ENCODE data around the gene PROSER3.
"Not testable (repeated sequence)": the region's sequence is repeated elsewhere in the genome, so short reads cannot be mapped to it uniquely, and the experiment has no call there.

Gene PROSER3

DNA sequence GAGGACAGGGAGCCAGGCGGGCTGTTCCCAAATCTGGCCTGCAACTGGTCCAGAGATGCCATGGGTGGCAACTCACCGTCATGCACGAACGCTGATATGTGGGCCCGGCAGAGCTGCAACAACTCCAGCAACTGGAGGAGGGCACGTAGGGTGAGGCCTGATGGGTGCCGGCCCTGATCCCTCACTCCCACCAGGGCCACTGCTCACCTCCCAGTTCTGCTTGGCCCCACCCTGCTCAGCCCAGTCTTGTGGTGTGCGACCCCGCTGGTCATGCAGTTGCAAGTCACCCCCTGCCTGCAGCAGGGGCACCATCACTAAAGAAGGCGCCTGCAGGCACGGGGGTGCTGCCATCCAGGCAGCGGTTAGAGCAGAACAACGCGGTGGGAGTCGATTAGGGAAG is 34.3 kb downstream of the PROSER3 start:
- DNase-seq (ENCODE audit: low read depth): no peak

DNA sequence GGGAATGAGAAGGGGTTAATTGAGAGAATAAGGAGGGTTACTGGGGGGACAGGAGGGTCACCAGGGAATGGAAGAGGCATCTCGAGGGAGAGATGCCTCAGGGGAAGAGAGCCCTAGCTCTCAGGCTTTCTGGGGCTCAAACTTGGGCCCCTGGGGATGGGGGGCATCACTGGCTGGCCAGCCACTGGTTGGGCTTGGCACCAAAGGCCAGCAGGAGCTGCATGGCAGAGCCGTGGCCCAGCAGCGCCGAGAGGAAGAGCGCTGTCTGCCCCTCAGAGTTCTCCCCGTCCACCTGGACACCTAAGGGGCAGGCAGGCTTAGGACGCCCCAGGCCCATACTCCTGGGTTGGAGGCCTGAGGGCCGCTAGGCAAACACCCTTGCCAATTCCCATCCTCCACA is 34.9 kb downstream of the PROSER3 start:
- no peak for DNase-seq (ENCODE audit: low read depth)

DNA sequence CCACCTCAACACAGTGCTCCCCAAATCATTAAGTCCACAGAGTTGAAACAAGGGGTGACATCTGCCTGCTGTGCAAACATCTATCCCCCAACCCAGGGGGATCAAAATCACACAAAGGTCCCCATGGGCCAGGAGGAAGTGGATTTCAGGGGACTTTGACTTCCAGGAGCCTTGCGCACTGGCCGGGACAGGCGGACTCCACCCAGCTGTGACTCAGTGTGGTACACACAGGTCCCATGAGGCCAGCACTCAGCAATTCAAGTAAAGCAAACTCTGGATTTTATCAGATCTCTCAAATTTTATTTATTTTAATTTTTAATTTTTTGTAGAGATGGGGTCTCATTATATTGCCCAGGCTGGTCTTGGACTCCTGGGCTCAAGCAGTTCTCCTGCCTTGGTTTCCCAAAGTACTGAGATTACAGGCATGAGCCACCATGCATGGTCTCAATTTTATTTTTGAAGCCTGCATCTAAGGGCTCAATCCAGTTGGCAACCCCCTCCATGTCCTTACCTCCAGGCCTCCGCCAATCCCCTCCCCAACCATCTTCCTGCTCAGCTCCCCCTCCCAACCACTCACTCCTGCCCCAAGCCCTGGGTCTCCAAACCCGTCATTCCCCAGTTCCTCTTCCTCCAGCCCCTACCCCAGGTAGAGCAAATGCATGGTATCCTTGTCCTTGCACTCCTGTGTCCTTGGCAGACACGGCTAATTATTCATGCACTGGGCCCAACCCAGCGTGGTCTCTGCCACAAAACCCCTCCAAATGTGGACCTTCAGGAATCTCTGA is 35.6 kb downstream of the PROSER3 start:
- DNase-seq (ENCODE audit: low read depth): no peak

- not testable (repeated sequence) for DNase-seq (ENCODE audit: low read depth)
These were observed 37.6 kb downstream of the PROSER3 start for GRCh38 chr19:35795564-35795963.

DNA sequence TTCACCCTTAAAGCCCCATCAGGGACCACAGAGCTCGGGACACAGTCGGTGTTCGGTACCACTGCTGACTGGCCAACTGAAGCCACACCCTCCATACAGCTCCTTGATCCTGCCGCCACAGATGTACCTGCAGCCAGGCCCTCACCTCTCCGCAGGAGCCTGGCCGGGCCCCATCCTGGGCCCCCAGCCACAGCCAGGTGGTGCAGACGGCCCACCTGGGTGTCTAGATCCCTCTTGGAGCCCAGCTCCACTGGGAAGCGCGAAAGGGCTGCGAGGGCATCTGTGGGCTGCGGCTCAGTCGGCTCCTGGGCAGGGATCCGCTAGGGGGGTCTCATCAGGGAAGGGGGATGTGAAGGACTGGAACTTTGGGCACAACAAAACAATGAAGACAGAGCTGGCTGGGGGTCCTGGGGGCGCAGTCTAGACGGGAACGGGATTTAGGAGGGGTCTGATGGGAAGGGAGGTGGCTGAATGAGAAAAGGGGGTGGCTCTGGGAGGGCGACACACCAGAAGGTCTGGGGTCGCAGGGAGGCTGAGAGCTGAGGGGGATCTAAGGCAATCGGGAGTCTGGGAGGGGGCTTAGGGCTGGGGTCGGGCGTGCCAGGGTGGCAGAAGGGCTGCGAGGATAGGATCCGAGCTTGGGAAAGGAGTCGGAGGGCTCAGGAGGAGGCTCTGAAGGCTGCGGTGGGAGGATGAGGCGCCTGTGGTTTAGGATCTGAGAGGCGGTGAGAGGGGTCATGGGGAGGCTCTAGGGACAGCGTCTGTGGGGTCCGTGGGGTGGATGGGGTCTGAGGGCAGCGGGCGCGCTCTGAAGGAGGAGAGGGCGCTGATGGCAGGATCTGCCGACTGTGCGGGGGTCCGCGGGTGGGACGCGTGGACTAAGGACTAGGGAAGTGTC is 38.9 kb downstream of the PROSER3 start:
- no peak for DNase-seq (ENCODE audit: low read depth)

- DNase-seq (ENCODE audit: low read depth): no peak
These were observed 39.7 kb downstream of the PROSER3 start for GRCh38 chr19:35797663-35798062.

- DNase-seq (ENCODE audit: low read depth): no peak
These were observed 43.9 kb downstream of the PROSER3 start for GRCh38 chr19:35801828-35802227.

- DNase-seq (ENCODE audit: low read depth): no peak
These were observed 47.6 kb downstream of the PROSER3 start for GRCh38 chr19:35805526-35806102.

- no peak for DNase-seq (ENCODE audit: low read depth)
These were observed 48.6 kb downstream of the PROSER3 start for GRCh38 chr19:35806597-35806996.

DNA sequence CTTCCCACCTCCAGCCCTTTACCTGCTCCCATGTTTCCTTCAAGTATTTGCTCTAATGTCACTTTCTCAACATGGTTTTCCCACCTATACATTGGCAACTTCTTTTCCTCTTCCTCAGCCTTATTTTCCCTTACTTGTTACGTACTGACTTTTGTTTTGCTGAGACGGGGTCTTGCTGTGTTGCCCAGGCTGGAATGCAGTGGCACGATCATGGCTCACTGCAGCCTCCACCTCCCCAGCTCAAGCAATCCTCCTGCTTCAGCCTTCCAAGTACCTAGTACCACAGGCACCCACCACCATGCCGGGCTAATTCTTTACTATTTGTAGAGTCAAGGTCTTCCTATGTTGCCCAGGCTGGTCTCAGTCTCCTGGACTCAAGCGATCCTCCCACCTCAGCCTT is 49.7 kb downstream of the PROSER3 start:
- no peak for DNase-seq (ENCODE audit: low read depth)

GRCh38 chr19:35811317-35812219 is 53.6 kb downstream of the PROSER3 start:
- no peak for DNase-seq (ENCODE audit: low read depth)

DNA sequence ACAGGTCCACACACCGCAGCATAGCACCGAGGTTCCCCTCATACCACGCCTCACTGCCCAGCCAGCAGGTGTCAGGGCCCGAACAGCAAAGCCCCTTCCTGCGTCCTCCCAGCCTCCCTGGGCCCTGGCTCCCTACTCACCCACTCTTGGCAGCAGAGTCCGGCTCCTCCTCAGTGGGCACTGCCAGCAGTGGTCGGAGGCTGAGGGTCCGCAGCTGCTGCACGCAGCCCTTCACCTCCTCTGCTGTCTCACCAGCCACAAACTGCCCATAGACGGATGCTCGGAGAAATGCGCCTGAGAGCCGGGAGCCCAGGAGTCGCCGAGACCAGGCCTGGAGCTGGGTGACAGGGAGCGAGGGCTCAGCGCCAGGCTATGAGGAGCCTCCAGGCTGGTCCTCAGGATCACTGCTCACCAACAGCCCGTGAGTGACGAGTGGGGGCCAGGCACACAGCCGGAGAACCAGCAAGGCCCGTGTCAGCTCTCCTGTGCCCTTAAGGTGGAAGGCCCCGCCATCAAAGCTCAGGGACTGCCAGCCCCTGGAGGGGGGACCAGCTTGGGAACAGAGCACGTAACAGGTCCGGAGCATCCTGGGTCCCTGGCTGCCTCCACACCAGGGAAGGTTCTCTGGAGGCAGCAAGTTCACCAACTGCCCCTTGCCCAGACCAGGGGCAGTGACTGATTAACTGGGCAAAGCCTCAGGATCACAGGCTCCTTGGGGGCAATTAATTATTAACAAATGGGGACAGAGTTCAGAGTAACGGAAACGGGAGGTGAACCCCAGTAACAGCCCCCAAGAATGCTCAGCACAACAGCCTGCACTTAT is 54.5 kb downstream of the PROSER3 start, which contains the start of gene PRODH2:
Gene PRODH2, minus strand, starts transcription at position 626 of the 823 bp plus-strand sequence. Its CDS starts 40 bp downstream, at position 586.
- DNase-seq (ENCODE audit: low read depth): no peak

GRCh38 chr19:35813043-35813890 is 55.3 kb downstream of the PROSER3 start:
- no peak for DNase-seq (ENCODE audit: low read depth)

- no peak for DNase-seq (ENCODE audit: low read depth)
These were observed 58.3 kb downstream of the PROSER3 start for GRCh38 chr19:35816262-35816661.

DNA sequence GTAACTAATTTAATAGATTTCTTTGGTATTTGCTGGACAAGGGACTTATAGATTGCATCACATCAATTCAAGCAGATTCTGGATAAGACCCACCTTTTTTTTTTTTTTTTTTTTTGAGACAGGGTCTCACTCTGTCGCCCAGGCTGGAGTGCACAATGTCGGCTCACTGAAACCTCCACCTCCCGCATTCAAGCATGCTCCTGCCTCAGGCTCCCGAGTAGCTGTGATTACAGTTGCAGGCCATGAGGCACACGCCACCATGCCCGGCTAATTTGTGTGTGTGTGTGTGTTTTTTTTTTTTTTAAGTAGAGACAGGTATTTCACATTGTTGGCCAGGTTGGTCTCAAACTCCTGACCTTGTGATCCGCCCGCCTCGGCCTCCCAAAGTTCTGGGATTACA is 58.9 kb downstream of the PROSER3 start:
- DNase-seq (ENCODE audit: low read depth): no peak

DNA sequence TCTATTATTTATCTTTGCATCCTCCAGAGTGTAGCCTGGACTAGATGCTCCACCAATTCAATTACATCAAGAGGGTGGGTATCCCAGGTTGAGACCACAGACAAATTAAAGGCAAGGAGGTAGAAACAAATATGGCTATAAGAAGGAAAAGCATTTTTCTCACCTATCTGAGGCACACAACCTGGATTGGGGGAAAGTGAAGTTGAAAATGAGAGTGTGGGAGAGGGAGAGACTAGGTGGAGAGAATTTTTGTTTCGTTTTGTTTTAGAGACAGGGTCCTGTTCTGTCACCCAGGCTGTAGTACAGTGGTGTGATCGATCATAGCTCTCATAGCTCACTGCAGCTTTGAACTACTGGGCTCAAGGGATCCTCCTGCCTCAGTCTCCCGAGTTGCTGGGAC is 60.5 kb downstream of the PROSER3 start:
- no peak for DNase-seq (ENCODE audit: low read depth)

Data from fibroblast of the conjunctiva (primary cell).